Stimulated activated CD4-positive, alpha-beta T cell treated with anti-CD3 and anti-CD28 coated beads, Interleukin-12 subunit alpha, Interleukin-12 subunit beta, amount 100 ng/mL, for 4 hours (primary cell): ENCODE results near the gene OR13J1.
"Not testable (repeated sequence)": the region's sequence is repeated elsewhere in the genome, so short reads cannot be mapped to it uniquely, and the experiment has no call there.

Experiments used
- DNase-seq: peaks from one replicate; pipeline ENCODE4 v3.0.0-alpha.2; 2020

Gene OR13J1, protein sequence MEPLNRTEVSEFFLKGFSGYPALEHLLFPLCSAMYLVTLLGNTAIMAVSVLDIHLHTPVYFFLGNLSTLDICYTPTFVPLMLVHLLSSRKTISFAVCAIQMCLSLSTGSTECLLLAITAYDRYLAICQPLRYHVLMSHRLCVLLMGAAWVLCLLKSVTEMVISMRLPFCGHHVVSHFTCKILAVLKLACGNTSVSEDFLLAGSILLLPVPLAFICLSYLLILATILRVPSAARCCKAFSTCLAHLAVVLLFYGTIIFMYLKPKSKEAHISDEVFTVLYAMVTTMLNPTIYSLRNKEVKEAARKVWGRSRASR

DNA sequence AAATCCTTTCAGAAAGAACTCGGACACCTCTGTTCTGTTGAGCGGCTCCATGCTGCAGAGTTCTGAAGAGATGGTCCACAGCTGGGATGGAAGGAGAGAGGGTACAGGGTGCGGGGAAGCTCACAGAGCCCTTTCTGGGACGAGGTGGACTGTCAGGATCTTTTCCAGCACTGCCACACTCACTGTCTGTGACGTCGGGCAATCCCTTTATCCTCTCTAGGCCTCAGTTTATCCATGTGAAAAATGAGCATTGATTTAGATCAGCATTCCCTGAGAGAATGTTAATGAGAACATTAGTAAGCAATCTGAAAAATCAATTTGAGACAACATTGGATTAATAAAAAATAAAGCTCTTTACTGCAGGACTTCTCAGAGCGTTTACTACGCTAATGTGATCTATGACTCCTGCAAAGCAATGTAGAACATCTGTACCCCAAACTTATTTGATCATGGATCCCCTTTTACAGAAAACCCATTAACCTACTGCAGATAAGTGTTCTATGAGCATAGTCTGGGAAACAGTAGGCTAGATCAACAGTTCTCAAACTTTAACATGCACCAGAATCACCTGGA, at the start of gene OR13J1:
Gene OR13J1 (minus strand): TSS at position 51 of the 573 bp plus-strand sequence. CDS start 0 bp downstream, at position 51.
- no peak for DNase-seq

DNA sequence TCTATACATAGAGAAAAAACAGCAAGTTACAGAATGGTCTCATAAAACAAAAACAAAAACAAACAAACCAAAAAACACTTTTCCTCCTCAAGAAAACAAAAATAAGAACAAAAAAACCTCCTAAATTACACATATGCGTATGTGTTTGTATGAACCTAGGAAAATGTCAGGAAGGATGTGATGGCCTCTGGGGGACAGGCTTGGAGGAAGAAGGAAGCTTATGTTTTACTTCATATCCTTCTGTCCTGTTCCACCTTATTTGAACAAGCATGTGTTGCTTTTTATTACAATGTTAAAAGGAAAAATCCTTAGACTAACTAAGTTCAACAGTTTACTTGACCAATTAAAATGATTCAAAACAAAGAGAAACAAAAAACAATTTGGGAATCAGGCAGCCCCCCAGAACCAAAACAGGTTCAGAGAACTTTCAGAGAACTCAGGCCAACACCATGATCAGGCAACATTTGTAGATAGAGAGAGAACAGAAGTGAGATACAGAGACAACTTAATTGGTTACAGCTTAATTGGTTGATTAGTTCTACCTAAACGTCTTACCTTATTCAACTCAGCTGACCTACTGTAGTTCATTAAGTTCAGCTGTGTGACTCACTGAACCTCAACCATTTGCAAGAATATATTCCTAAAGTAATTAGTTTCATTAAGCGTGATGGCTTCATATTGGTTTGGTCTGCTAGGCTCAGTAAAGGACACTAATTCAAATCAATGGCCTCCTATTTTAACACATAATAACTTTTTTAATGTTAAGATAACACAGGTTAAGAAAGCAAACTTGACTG, 49.2 kb upstream of the OR13J1 start:
- no peak for DNase-seq

DNA sequence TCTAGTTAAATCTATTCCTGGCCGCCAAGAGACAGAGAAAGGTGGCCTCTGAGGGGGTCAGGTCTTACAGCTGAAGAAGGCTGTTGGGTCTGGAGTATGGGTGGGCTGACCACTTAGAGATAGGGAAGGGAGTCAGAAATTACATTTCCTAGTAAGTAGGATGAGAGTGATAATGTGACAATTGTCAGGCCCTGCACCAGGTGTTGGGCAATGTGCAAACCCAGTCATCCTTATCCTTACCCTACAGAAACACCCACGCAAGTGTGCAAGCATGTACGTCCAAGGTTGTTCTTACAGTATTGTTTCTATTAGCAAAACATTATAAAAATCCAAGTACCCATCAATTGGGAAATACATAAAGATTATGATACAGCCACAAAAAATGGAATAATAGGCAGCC, 48.6 kb upstream of the OR13J1 start:
- DNase-seq = no peak

DNA sequence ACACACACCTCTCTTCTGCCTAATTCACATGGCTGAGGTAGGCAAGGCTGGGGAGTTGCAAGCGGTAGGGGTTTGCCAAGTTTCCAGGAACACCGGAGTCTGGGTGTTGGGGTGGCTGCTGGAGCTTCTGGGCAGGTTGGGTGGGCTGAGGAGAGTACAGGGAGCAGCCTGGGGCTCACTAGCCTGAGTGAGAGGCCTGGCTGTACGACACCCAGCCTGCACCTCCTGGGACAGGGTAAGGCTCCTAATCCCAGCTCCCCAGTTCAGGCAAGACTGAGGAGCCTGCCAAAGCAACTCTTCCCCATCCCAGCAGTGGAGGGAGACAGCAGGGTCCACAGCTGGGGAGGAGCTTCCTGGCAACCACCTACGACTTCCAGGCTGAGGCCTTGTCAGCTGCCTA, 47.1 kb upstream of the OR13J1 start:
- DNase-seq = no peak

DNA sequence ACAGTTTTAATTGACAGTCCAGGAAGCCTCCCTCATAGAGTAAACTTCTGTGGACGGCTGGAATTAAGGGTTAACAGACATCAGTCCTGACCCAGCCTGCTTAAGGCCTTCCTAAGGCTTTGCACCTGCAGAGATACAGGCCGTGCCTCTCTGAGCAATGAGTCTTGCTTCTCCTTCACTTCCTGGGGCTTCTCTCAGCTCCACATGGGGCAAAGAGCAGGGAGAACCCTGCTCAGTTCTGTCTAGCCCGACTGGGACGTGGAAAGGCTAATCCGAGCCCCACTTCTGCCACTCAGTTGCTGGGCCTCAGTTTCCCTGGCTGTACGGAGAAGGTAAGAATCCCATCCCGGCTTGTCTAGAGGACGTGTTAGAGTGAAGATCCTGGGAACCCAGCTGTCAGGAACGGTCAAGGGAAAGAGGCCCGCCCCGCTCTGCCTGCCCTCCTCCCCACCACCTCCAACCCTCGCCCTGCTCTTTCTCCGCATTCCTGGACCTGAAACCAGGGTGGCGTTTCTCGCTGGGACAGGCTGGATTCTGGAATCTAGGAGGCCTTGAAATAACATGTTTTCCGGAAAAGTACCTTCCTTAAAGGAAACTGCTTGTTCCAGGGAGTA, 45.6 kb upstream of the OR13J1 start:
- no peak for DNase-seq

DNA sequence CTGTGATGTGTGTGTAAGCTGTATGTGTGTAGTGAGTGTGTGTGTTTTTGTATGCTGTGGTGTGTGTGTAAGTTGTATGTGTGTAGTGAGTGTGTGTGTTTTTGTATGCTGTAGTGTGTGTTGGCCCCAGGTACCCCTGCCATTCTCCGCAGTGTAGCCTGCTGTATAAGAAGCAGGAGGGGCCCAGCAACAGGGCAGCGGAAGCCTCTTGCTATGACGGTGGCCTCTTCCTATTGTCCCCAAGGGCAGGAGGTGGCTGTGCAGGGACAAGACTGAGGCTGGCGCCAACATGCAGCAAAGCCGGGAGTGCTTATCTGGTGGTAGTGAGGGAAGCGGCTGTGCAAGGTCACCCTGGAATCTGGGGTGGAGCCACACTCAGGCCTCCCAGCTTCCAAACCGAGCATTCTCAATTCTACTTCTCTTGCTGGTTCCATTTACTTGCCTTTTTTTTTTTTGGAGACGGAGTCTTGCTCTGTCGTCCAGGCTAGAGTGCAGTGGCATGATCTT, 44.2 kb upstream of the OR13J1 start:
- DNase-seq = no peak

DNA sequence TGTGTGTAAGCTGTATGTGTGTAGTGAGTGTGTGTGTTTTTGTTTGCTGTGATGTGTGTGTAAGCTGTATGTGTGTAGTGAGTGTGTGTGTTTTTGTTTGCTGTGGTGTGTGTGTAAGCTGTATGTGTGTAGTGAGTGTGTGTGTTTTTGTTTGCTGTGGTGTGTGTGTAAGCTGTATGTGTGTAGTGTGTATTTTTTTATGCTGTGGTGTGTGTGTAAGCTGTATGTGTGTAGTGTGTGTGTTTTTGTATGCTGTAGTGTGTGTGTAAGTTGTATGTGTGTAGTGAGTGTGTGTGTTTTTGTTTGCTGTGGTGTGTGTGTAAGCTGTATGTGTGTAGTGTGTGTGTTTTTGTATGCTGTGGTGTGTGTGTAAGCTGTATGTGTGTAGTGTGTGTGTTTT, 43.2 kb upstream of the OR13J1 start:
- DNase-seq = not testable (repeated sequence)

DNA sequence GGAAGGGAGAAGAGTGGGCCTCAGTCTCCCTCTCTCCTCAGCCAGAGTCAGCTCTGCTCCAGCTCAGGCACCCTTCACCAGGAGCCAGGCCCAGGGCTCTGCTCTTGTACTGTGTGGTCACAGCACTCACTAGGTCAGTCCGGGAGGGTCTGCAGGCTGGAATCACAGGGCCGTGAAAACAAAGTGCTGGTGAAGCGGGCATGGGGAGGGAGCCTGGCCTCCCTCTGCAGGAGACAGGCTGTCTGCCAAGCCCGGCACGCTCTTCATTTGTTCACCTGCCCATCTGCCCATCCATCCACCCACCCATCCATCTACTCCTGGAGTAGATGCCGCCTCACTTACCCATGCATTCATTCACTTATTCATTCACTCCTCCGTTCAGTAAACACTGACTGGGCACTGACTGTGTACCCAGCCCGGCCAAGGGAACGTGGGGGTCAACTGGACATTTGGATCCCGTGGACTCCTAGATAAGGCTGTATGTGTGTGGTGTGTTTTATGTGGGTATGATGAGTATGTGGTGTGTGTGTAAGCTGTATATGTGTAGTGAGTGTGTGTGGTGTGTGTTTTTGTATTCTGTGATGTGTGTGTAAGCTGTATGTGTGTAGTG, 42.7 kb upstream of the OR13J1 start:
- no peak for DNase-seq

DNA sequence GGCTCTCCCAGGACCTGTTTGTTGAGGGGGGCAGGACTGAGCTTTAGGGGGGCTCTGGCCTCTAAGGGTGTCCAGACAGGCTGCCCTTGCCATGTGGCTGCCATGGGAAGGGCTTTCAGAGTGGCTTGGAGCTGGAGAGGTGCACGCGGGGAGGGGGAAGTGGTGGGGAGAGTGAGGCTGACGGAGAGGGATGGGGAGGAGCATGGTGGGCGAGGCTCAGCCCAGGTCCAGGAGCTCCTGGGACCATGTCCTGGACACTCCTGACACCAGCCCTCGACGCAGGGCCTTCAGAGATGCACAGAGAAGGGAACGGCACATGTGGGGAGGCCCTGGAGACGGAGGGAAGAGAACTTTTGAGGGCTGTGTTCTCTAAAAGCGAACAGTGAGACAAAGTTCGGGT, 41.5 kb upstream of the OR13J1 start:
- no peak for DNase-seq

DNA sequence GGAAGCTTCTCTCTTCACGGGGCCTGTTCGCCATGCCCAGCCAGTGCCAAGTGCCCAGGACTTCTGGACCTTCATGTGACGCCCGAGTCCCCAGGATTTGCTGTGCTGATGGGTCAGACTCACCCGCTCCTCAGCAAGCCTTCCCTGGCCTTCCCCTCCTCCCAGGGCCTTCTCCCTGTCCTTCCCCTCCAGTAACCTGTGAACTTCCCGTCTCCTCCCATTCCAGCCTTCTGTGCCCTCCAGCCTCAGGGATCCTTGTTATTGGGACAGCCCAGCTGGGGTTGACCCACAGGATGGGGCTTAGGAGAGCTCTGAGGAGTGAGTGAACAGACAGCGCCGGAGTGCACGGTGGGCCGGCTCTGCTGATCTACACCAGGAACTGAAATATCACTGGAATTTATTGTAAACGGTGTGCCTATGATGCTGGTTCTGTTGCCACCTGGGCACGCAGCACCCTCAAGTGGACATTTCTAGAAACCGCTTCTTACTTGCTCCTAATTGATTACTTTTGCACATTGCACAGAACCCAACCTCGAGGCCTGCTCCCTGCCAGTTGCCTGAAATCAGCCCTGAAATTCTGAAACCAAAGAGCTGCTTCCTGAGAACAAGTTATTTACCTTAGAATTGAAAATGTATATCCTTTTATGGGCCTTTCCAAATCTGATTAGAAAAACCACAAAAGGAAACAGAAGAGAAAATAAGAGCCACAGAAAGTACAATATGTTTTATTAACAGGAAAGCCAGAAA, 40.6 kb upstream of the OR13J1 start:
- DNase-seq = no peak

DNA sequence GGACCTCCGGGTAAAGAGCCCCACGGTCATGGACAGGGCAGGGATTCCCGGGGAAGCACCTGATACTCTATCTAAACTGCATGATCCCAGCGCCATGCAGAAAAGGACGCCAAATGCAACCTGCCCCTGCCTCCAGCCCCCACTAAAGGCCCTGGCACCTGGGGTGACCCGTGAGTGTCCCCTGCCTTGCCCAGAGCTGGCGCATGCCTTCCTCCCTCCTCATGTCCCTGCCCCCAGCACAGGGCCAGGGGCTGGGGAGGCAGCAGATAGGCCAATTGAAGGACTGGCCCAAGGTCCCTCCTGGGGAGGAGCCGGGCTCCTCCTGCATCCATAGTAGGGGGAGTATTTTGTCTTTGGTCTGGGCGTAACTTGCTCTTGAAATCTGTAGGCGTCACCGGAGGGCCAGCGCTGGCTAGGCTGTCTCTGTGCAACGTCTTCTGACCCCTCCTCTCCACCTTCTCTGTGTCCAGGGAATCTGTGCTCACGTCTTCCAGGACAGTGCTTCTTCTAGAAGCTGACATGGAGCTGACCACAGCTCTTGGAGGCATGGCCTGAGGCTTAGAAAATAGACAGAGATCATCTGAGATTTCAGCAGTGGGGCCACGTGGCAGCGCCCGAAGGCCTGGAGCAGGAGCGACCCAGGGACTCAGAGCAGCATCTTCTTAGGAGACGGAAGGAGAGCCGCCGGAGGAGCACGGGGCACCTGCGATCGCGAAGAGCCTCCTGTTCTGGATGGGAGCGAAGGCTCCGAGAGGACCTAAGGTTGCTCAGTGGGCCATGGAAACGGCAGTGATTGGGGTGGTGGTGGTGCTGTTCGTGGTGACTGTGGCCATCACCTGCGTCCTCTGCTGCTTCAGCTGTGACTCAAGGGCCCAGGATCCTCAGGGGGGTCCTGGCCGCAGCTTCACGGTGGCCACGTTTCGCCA, 39.7 kb upstream of the OR13J1 start:
- no peak for DNase-seq

DNA sequence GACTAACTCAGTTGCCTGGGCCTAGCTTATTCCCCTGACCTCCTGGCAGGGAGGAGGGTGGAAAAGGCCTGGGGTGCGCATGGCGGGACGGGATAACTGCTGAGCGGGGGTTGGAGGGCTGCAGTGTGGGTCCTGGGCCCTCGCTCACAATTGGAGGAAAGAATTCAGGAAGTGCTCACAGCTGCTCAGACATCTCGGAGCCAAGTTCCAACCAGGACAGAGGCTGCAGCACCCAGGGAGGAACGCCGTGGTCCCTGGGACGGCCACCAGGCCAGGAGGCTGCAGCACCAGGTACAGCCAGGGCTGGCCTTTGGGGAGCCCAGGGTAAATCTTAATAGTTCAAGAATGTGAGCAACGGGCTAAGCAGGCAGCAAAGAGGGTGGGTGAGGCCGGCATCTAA, 39.1 kb upstream of the OR13J1 start, which contains the start of gene SPAAR:
Gene SPAAR (plus strand): TSS at position 217 of the 400 bp plus-strand sequence. CDS start 974 bp downstream, outside the sequence.
- DNase-seq = no peak

DNA sequence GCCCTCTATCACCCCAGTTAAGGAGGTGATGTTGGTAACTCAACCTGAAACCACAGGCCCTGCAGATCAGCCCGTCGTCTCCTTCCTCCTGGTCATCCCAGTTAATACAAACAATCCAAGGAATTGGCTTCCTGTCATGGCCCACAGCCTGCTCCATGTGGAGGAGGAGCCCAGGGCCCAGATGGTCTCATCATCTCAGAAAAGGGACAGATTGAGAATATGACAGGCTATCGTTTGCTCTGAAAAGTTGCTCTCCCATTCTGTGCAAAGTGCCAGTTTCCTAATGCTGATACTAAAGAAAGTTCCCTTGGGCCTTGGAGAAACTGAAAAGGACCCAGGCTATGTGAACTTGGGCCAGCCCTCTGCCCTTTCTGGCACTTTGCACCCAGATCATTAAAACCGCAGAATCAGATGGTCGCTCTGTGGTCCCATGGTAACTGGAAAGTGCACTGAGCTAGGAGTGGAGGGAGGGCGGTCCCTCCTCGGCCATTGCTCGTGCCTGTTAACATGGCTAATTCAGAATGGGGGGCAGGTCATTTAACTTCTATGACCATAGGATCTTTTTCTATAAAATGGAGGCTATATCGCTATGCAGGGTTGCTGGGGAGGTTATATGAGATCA, 38.4 kb upstream of the OR13J1 start:
- no peak for DNase-seq

DNA sequence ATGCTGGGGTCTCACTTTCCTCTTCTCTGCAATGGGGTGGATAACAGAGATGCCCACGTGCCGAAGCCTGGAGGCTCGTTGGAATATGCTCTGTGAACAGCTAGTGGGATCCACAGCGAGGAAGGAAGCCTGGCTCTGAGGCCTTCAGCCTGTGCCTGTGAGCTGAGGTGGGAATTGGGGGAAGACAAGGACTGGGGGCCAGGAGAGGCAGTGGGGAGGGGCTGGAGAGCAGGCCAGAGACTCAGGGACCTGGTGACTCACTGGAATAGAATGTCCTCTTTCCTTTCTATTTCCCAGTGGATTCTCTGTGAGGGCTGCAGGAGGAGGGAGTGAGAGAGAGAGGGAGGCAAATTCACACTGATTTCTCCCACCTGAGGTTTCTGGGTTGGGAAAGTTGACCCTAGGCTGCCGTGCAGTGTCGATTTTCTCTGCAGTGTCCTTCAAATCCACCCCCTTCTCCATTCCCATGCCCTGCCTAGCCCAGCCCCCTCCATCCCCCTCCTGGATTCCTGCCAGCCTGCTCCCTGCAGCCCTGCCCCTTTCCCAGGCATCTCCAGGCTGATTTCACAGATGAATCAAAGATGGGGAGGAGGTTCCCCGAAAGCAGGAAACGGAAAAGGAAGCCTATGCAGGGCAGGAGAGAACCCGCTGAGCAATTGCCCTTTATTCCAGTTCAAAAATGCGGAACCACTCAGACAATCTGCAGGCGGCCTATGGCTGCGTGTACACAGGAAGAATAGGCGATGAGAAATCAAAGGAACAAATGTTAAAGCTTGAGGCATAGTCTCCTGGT, 37.7 kb upstream of the OR13J1 start:
- DNase-seq = no peak

DNA sequence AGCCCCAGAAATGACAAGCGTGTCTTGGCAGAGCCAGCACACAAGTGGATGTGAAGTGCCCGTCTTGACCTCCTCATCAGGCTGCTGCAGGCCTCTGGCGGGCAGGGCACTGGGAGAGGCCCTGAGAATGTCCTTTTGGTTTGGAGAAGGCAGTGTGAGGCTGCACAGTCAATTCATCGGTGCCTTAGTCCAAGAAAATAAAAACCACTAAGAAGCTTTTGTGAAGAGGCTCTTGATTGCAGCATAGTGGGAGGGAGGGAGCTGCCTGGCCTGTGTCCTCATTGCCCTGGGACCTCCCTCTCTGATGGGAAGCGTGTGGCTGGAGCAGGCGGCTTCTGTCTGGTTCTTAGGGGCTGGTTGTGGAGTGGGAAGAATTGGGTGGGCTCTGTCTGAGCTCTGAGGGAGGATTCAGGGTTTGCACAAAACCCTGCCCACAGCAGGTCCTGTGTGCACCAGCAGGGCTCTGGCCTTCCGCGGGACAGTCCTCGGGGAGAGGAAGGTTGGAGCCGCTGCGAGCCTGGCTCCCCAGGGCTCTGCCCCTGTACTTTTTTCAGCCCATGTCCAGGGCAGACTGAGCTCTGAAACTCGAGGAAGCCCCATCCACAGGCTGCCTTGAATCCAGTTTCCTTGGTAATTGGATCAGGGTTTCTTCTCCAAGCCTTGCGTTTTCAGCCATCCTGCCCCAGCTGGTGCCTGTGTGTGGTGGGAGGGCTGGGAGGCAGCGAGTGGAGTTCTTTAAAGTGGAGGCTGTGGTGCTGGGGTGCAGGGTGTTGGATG, 36.9 kb upstream of the OR13J1 start:
- DNase-seq = no peak

DNA sequence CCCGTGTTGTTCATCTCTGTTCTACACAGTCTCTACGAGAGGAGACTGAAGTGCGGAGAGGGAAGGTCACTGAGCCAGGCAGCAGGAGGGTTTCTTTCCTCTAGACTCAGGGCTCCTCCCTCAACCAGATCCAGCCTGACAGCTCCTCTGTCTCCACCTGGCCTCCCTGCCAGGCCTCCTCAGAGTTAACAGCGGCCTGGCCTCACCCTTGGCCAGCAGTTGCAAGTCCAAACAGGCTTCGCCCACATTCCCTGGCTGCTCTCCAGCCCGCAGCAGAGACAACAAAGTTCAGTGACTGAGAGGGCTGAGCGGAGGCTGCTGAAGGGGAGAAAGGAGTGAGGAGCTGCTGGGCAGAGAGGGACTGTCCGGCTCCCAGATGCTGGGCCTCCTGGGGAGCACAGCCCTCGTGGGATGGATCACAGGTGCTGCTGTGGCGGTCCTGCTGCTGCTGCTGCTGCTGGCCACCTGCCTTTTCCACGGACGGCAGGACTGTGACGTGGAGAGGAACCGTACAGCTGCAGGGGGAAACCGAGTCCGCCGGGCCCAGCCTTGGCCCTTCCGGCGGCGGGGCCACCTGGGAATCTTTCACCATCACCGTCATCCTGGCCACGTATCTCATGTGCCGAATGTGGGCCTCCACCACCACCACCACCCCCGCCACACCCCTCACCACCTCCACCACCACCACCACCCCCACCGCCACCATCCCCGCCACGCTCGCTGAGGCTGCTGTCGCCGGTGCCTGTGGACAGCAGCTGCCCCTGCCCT, 35.9 kb upstream of the OR13J1 start, which contains the start of gene HRCT1:
Gene HRCT1 (plus strand): TSS at position 291 of the 768 bp plus-strand sequence. CDS start 86 bp downstream, at position 377.
- DNase-seq = no peak

DNA sequence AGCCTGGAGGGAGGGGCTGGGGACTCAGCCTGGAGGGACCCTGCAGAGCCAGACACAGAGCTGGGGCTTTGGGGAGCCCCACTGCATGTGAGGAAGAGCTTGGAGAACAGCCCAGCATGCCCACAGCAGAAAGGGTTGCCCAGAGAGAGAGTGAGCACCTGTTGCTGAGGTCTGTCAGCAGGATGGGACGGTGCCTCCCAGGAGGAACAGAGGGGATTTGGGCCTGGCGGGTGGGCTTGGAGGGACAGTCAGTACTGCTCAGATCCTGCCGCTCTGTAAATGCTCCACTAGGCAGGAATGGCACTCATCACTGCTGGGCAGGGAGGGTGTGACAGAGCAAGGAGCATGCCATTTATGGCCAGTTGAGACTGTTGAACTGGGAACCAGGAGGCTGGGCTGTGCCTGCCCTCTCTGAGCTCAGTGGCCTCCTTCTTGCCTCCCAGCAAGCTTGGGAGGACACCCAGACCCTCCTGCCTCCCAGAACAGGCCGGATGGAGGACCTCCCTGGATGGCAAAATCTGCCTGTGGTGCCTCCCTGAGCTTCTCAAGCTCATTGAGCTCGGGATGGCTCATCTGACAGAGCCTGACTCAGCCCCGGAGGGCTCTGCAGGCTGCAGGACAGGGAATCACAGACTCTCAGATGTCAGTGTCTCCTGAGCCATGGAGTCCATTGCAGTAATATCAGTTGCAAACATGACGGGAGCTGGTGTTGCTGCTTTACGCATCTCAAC, 35.0 kb upstream of the OR13J1 start:
- DNase-seq = no peak
